Activated CD4-positive, alpha-beta memory T cell treated with anti-CD3 and anti-CD28 coated beads for 36 hours (primary cell): ENCODE data around the gene ELMO1. TPM values are rescaled to one million over a fixed set of nuclear protein-coding genes. Genes with fewer than 3 reads are reported as not detected.

Experiments used
- CTCF ChIA-PET: fragments of 350-600 bp; sonication (Branson Sonifier 250); formaldehyde crosslinking; loops from one replicate; lab custom pipeline; 2021; ENCODE audit warnings: antibody characterized with exemption, inconsistent platforms; lab: Charles Lee
- POLR2A ChIA-PET: fragments of 350-600 bp; sonication (Branson Sonifier 250); formaldehyde crosslinking; loops from one replicate; lab custom pipeline; 2021; ENCODE audit warnings: antibody characterized with exemption; lab: Charles Lee
- DNase-seq: peaks from one replicate; pipeline ENCODE4 v3.0.0-alpha.2; 2020
- H3K27ac Mint-ChIP-seq: one replicate; pipeline ENCODE4 v1.8.0; 2021; ENCODE audit warnings: mixed read lengths
- H3K27me3 Mint-ChIP-seq: one replicate; pipeline ENCODE4 v1.8.0; 2021; ENCODE audit warnings: mixed read lengths
- H3K36me3 Mint-ChIP-seq: one replicate; pipeline ENCODE4 v1.8.0; 2021; ENCODE audit warnings: mixed read lengths
- H3K4me1 Mint-ChIP-seq: one replicate; pipeline ENCODE4 v1.8.0; 2021; ENCODE audit warnings: low read depth, mixed read lengths
- H3K4me3 Mint-ChIP-seq: one replicate; pipeline ENCODE4 v1.8.0; 2021; ENCODE audit warnings: mild to moderate bottlenecking, mixed read lengths
- H3K9me3 Mint-ChIP-seq: one replicate; pipeline ENCODE4 v1.8.0; 2021; ENCODE audit warnings: mixed read lengths
- intact Hi-C: fragments of 100-400 bp; cut with micrococcal nuclease; formaldehyde crosslinking; loops from one replicate; pipeline ENCODE4 v1.15.1; 2023
- total RNA-seq, 2 experiments: library from RNA; stranded (reverse); gene quantifications; one replicate each; pipeline ENCODE4 v1.2.3, GENCODE V29; 2021

ELMO1 gene
- total RNA-seq, 2 experiments from 2014 or later = 88.7 to 93.3 TPM

- no peak for DNase-seq
- H3K36me3 Mint-ChIP-seq = peaks cover 56% of the 10 kb centered on the region
- POLR2A ChIA-PET = no interaction called here
- CTCF ChIA-PET = no interaction called here
- H3K9me3 Mint-ChIP-seq = no peaks in the 10 kb centered on the region
- intact Hi-C loops = no loop called here
- no peak overlapping the region for H3K4me3 Mint-ChIP-seq
- no peaks in the 10 kb centered on the region for H3K27me3 Mint-ChIP-seq
- peaks cover 8% of the 10 kb centered on the region for H3K4me1 Mint-ChIP-seq
- H3K27ac Mint-ChIP-seq = no peak overlapping the region
These were observed 567.3 kb downstream of the ELMO1 start for GRCh38 chr7:36881233-36881874.

GRCh38 chr7:36880108-36880507 is 568.6 kb downstream of the ELMO1 start:
- Mint-ChIP-seq H3K4me3 (no peak overlapping the region), H3K27ac (no peak overlapping the region), H3K4me1 (peaks cover 8% of the 10 kb centered on the region), H3K36me3 (peaks cover 55% of the 10 kb centered on the region), H3K27me3 (no peaks in the 10 kb centered on the region), H3K9me3 (no peaks in the 10 kb centered on the region)
- intact Hi-C loops = no loop called here
- DNase-seq = no peak
- ChIA-PET CTCF (no interaction called here), POLR2A (no interaction called here)

GRCh38 chr7:36879021-36879420 is 569.6 kb downstream of the ELMO1 start:
- Mint-ChIP-seq H3K9me3 (no peaks in the 10 kb centered on the region), H3K27me3 (no peaks in the 10 kb centered on the region), H3K4me3 (no peak overlapping the region), H3K4me1 (peaks cover 8% of the 10 kb centered on the region), H3K27ac (no peak overlapping the region), H3K36me3 (peaks cover 54% of the 10 kb centered on the region)
- no peak for DNase-seq
- intact Hi-C loops = no loop called here
- CTCF ChIA-PET = no interaction called here
- POLR2A ChIA-PET = no interaction called here

- intact Hi-C loops = no loop called here
- Mint-ChIP-seq H3K4me3 (no peak overlapping the region), H3K9me3 (no peaks in the 10 kb centered on the region), H3K4me1 (peaks cover 8% of the 10 kb centered on the region), H3K27ac (no peak overlapping the region), H3K27me3 (no peaks in the 10 kb centered on the region), H3K36me3 (peaks cover 56% of the 10 kb centered on the region)
- DNase-seq = no peak
- ChIA-PET POLR2A (no interaction called here), CTCF (interaction anchor here (0.5 to 1.0 kb wide), 2 partner anchors 123 to 304 kb away, joined by 3 to 5 read pairs; no protein-coding TSS in a partner anchor)
These were observed 570.4 kb downstream of the ELMO1 start for GRCh38 chr7:36878288-36878687.

- H3K36me3 Mint-ChIP-seq = peaks cover 59% of the 10 kb centered on the region
- no peak overlapping the region for H3K27ac Mint-ChIP-seq
- intact Hi-C loops = no loop called here
- POLR2A ChIA-PET = no interaction called here
- no peaks in the 10 kb centered on the region for H3K9me3 Mint-ChIP-seq
- no peaks in the 10 kb centered on the region for H3K27me3 Mint-ChIP-seq
- peaks cover 14% of the 10 kb centered on the region for H3K4me1 Mint-ChIP-seq
- CTCF ChIA-PET = interaction anchor here (0.7 kb wide), 1 partner anchor 388 kb away, joined by 4 read pairs; no protein-coding TSS in a partner anchor
- H3K4me3 Mint-ChIP-seq = no peak overlapping the region
- no peak for DNase-seq
These were observed 572.9 kb downstream of the ELMO1 start for GRCh38 chr7:36875794-36876193.

- CTCF ChIA-PET = no interaction called here
- intact Hi-C loops = no loop called here
- H3K27me3 Mint-ChIP-seq = no peaks in the 10 kb centered on the region
These were observed 574.6 kb downstream of the ELMO1 start for GRCh38 chr7:36874041-36874440.

GRCh38 chr7:36871863-36872262 is 576.8 kb downstream of the ELMO1 start:
- Mint-ChIP-seq H3K36me3 (peaks cover 74% of the 10 kb centered on the region), H3K4me3 (no peak overlapping the region), H3K9me3 (no peaks in the 10 kb centered on the region), H3K27ac (no peak overlapping the region), H3K27me3 (no peaks in the 10 kb centered on the region), H3K4me1 (peaks cover 12% of the 10 kb centered on the region)
- intact Hi-C loops = no loop called here
- CTCF ChIA-PET = no interaction called here
- no peak for DNase-seq
- POLR2A ChIA-PET = no interaction called here

More at GRCh38 chr7:36874041-36874440, 574.6 kb downstream of the ELMO1 start:
- H3K4me3 Mint-ChIP-seq = no peak overlapping the region
- no peak overlapping the region for H3K27ac Mint-ChIP-seq
- no peaks in the 10 kb centered on the region for H3K9me3 Mint-ChIP-seq
- peaks cover 14% of the 10 kb centered on the region for H3K4me1 Mint-ChIP-seq
- POLR2A ChIA-PET = no interaction called here
- H3K36me3 Mint-ChIP-seq = peaks cover 68% of the 10 kb centered on the region
- no peak for DNase-seq

GRCh38 chr7:36871355-36871738 is 577.3 kb downstream of the ELMO1 start:
- DNase-seq = no peak
- intact Hi-C loops = no loop called here
- no peak overlapping the region for H3K4me3 Mint-ChIP-seq
- no peak overlapping the region for H3K27ac Mint-ChIP-seq
- no peaks in the 10 kb centered on the region for H3K27me3 Mint-ChIP-seq
- POLR2A ChIA-PET = no interaction called here
- CTCF ChIA-PET = no interaction called here
- no peaks in the 10 kb centered on the region for H3K9me3 Mint-ChIP-seq
- peaks cover 9% of the 10 kb centered on the region for H3K4me1 Mint-ChIP-seq
- H3K36me3 Mint-ChIP-seq = peaks cover 72% of the 10 kb centered on the region

- Mint-ChIP-seq H3K9me3 (no peaks in the 10 kb centered on the region), H3K27ac (no peak overlapping the region), H3K4me1 (peaks cover 9% of the 10 kb centered on the region), H3K36me3 (peaks cover 72% of the 10 kb centered on the region), H3K27me3 (no peaks in the 10 kb centered on the region), H3K4me3 (no peak overlapping the region)
- no peak for DNase-seq
- ChIA-PET CTCF (no interaction called here), POLR2A (no interaction called here)
- intact Hi-C loops = no loop called here
These were observed 577.9 kb downstream of the ELMO1 start for GRCh38 chr7:36870625-36871354.

GRCh38 chr7:36868727-36869411 is 579.8 kb downstream of the ELMO1 start:
- intact Hi-C loops = no loop called here
- Mint-ChIP-seq H3K4me3 (no peak overlapping the region), H3K27me3 (no peaks in the 10 kb centered on the region), H3K4me1 (peaks cover 23% of the 10 kb centered on the region), H3K36me3 (peaks cover 76% of the 10 kb centered on the region), H3K9me3 (no peaks in the 10 kb centered on the region), H3K27ac (no peak overlapping the region)
- DNase-seq = no peak
- ChIA-PET POLR2A (no interaction called here), CTCF (interaction anchor here (2.2 kb wide), 1 partner anchor 313 kb away, joined by 7 read pairs; no protein-coding TSS in a partner anchor)

- no peak for DNase-seq
These were observed 583.6 kb downstream of the ELMO1 start for GRCh38 chr7:36865019-36865418.

More at GRCh38 chr7:36865019-36865418, 583.6 kb downstream of the ELMO1 start:
- H3K27ac Mint-ChIP-seq = no peak overlapping the region
- peaks cover 78% of the 10 kb centered on the region for H3K36me3 Mint-ChIP-seq
- ChIA-PET POLR2A (interaction anchor here (0.6 kb wide), 1 partner anchor 409 kb away, joined by 3 read pairs; no protein-coding TSS in a partner anchor), CTCF (interaction anchor here (1.5 kb wide), 1 partner anchor 317 kb away, joined by 8 read pairs; no protein-coding TSS in a partner anchor)
- H3K4me3 Mint-ChIP-seq = no peak overlapping the region
- H3K9me3 Mint-ChIP-seq = no peaks in the 10 kb centered on the region
- H3K27me3 Mint-ChIP-seq = no peaks in the 10 kb centered on the region
- intact Hi-C loops = no loop called here
- peaks cover 21% of the 10 kb centered on the region for H3K4me1 Mint-ChIP-seq
